NB4 (cell line): Measurements from ENCODE around the gene P2RX3.

Source experiments
- MYC ChIP-seq: IDR thresholded peaks from 2 replicates; pipeline ENCODE4 v1.6.1; 2011; ENCODE audit warnings: low read depth, low read length
- POLR2A ChIP-seq: IDR thresholded peaks from 2 replicates; pipeline ENCODE4 v1.6.1; 2011; ENCODE audit warnings: mild to moderate bottlenecking; ENCODE audit not compliant: insufficient read length; ENCODE audit errors: extremely low read depth
- TF ChIP-seq, protein P1 (sequence below): IDR thresholded peaks from one replicate; pipeline ENCODE4 v1.5.1; 2012; ENCODE audit warnings: low read depth, low read length
- TF ChIP-seq, protein P2 (sequence below): IDR thresholded peaks from 2 replicates; pipeline ENCODE4 v1.6.1; 2011; ENCODE audit warnings: low read depth, low read length

DNA sequence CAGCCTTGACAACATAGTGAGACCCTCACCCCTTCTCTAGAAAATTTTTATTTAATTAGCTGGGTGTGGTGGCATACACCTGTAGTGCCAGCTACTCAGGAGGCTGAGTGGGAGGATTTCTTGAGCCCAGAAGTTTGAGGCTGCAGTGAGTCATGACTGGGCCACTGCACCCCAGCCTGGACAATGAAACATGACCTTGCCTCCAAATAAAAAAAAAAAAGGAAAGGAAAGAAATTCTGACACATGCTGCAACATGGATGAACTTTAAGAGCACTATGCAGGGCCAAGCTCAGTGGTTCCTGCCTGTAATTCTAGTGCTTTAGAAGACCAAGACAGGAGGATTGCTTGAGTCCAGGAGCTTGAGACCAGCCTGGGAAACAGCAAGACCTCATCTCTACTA is 80.0 kb downstream of the P2RX3 start:
- TF ChIP-seq, protein P1, sequence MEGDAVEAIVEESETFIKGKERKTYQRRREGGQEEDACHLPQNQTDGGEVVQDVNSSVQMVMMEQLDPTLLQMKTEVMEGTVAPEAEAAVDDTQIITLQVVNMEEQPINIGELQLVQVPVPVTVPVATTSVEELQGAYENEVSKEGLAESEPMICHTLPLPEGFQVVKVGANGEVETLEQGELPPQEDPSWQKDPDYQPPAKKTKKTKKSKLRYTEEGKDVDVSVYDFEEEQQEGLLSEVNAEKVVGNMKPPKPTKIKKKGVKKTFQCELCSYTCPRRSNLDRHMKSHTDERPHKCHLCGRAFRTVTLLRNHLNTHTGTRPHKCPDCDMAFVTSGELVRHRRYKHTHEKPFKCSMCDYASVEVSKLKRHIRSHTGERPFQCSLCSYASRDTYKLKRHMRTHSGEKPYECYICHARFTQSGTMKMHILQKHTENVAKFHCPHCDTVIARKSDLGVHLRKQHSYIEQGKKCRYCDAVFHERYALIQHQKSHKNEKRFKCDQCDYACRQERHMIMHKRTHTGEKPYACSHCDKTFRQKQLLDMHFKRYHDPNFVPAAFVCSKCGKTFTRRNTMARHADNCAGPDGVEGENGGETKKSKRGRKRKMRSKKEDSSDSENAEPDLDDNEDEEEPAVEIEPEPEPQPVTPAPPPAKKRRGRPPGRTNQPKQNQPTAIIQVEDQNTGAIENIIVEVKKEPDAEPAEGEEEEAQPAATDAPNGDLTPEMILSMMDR = no peak
- TF ChIP-seq MYC = no peak
- TF ChIP-seq POLR2A = no peak
- TF ChIP-seq, protein P2, sequence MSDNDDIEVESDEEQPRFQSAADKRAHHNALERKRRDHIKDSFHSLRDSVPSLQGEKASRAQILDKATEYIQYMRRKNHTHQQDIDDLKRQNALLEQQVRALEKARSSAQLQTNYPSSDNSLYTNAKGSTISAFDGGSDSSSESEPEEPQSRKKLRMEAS = no peak
